Measurements from ENCODE around the gene FARS2.

DNA sequence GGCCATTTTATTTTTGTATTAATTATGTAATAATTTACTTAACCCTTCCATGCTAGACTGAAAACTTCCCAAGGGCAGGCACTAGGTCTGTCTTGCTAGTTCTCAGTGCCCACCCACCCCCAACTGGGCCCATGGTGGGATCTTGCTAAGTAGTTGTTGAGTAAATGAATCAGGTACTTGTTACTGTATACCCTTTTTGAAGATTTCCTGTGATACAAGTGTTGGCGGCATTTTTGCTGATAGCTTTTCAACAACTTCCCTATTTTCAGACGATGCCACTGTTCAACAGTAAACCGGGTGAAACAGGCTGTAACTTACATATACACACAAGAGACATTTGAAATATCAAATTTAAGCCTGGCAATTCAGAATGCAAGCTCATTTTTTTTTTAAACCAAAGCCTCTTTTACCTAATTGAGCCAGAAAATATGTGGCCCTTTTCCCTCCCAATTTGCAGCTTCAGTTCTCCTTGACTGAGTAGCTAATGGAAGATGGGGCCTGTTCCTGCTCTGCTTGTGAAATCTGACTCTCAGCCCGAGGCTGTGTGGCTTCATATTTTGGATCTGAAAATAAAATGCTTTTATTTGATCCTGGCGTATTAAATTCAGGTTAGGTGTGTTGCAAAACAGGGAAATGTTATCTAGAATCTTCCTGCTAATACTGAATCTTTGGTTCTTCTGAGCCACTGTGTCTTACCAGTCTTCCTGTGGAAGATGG is 457.1 kb downstream of the FARS2 start:
- TF ChIP-seq, protein P1, sequence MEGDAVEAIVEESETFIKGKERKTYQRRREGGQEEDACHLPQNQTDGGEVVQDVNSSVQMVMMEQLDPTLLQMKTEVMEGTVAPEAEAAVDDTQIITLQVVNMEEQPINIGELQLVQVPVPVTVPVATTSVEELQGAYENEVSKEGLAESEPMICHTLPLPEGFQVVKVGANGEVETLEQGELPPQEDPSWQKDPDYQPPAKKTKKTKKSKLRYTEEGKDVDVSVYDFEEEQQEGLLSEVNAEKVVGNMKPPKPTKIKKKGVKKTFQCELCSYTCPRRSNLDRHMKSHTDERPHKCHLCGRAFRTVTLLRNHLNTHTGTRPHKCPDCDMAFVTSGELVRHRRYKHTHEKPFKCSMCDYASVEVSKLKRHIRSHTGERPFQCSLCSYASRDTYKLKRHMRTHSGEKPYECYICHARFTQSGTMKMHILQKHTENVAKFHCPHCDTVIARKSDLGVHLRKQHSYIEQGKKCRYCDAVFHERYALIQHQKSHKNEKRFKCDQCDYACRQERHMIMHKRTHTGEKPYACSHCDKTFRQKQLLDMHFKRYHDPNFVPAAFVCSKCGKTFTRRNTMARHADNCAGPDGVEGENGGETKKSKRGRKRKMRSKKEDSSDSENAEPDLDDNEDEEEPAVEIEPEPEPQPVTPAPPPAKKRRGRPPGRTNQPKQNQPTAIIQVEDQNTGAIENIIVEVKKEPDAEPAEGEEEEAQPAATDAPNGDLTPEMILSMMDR (IDR thresholded peaks at IDR 0.05; ENCODE audit: poor library complexity, severe bottlenecking), result no peak
- no peak for TF ChIP-seq EZH2 (IDR thresholded peaks at IDR 0.05; ENCODE audit: borderline replicate concordance, insufficient read depth, low read length, poor library complexity, severe bottlenecking)
- TF ChIP-seq, protein P2, sequence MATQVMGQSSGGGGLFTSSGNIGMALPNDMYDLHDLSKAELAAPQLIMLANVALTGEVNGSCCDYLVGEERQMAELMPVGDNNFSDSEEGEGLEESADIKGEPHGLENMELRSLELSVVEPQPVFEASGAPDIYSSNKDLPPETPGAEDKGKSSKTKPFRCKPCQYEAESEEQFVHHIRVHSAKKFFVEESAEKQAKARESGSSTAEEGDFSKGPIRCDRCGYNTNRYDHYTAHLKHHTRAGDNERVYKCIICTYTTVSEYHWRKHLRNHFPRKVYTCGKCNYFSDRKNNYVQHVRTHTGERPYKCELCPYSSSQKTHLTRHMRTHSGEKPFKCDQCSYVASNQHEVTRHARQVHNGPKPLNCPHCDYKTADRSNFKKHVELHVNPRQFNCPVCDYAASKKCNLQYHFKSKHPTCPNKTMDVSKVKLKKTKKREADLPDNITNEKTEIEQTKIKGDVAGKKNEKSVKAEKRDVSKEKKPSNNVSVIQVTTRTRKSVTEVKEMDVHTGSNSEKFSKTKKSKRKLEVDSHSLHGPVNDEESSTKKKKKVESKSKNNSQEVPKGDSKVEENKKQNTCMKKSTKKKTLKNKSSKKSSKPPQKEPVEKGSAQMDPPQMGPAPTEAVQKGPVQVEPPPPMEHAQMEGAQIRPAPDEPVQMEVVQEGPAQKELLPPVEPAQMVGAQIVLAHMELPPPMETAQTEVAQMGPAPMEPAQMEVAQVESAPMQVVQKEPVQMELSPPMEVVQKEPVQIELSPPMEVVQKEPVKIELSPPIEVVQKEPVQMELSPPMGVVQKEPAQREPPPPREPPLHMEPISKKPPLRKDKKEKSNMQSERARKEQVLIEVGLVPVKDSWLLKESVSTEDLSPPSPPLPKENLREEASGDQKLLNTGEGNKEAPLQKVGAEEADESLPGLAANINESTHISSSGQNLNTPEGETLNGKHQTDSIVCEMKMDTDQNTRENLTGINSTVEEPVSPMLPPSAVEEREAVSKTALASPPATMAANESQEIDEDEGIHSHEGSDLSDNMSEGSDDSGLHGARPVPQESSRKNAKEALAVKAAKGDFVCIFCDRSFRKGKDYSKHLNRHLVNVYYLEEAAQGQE (IDR thresholded peaks at IDR 0.05; ENCODE audit: borderline replicate concordance), result no peak
